ENCODE results near the gene CA4.
A peak's percentile ranks its signal among the peaks of the same experiment; 100 is the strongest.

Gene CA4

GRCh38 chr17:60158751-60159478 lies 9.1 kb downstream of the CA4 start:
- DNase-seq (ENCODE audit: low read depth), result no peak
- TF ChIP-seq POLR2A (IDR thresholded peaks at IDR 0.05; ENCODE audit: extremely low read depth, insufficient read length), result no peak
- TF ChIP-seq MAX (IDR thresholded peaks at IDR 0.05; ENCODE audit: low read depth, low read length), result no peak
- no peak overlapping the region for H3K4me3 ChIP-seq (ENCODE audit: low read depth, low read length)

- no peak for DNase-seq (ENCODE audit: low read depth)
- TF ChIP-seq MYC (IDR thresholded peaks at IDR 0.05; ENCODE audit: low read depth, low read length) (no peak), MAX (IDR thresholded peaks at IDR 0.05; ENCODE audit: low read depth, low read length) (no peak), POLR2A (IDR thresholded peaks at IDR 0.05; ENCODE audit: extremely low read depth, insufficient read length) (no peak), CTCF (IDR thresholded peaks at IDR 0.05; ENCODE audit: low read depth, low read length) (no peak)
- no peak overlapping the region for H3K4me3 ChIP-seq (ENCODE audit: low read depth, low read length)
Observed at GRCh38 chr17:60159479-60159866, 9.7 kb downstream of the CA4 start.

GRCh38 chr17:60160829-60161501 lies 11.2 kb downstream of the CA4 start:
- no peak for DNase-seq (ENCODE audit: low read depth)
- no peak overlapping the region for H3K4me3 ChIP-seq (ENCODE audit: low read depth, low read length)
- TF ChIP-seq MYC (IDR thresholded peaks at IDR 0.05; ENCODE audit: low read depth, low read length) (no peak), CTCF (IDR thresholded peaks at IDR 0.05; ENCODE audit: low read depth, low read length) (no peak), POLR2A (IDR thresholded peaks at IDR 0.05; ENCODE audit: extremely low read depth, insufficient read length) (no peak), MAX (IDR thresholded peaks at IDR 0.05; ENCODE audit: low read depth, low read length) (no peak)

GRCh38 chr17:60161598-60162330 lies 12.0 kb downstream of the CA4 start:
- peak; percentile 57 for DNase-seq (ENCODE audit: low read depth)
- TF ChIP-seq CTCF (IDR thresholded peaks at IDR 0.05; ENCODE audit: low read depth, low read length) (no peak), MYC (IDR thresholded peaks at IDR 0.05; ENCODE audit: low read depth, low read length) (peak; percentile 48; the same call in 1 of the 2 replicates)
- no peak overlapping the region for H3K4me3 ChIP-seq (ENCODE audit: low read depth, low read length)

GRCh38 chr17:60163108-60163784 lies 13.5 kb downstream of the CA4 start:
- H3K4me3 ChIP-seq (ENCODE audit: low read depth, low read length), result no peak overlapping the region

More at GRCh38 chr17:60163108-60163784, 13.5 kb downstream of the CA4 start:
- peak; percentile 74 for DNase-seq (ENCODE audit: low read depth)
- TF ChIP-seq CTCF (IDR thresholded peaks at IDR 0.05; ENCODE audit: low read depth, low read length) (no peak), MAX (IDR thresholded peaks at IDR 0.05; ENCODE audit: low read depth, low read length) (peak; percentile 33; the same call in 1 of the 2 replicates), MYC (IDR thresholded peaks at IDR 0.05; ENCODE audit: low read depth, low read length) (peak; percentile 57), POLR2A (IDR thresholded peaks at IDR 0.05; ENCODE audit: extremely low read depth, insufficient read length) (no peak)

Measured in NB4 (cell line).